D341Med (cell line): ENCODE results near the gene GPSM3.
"Not testable (repeated sequence)": the region's sequence is repeated elsewhere in the genome, so short reads cannot be mapped to it uniquely, and the experiment has no call there.

Experiments
- DNase-seq: peaks from one replicate; pipeline ENCODE4 v3.0.0; 2012; ENCODE audit warnings: low spot score

Gene GPSM3

GRCh38 chr6:32202186-32202585 lies 9.7 kb upstream of the GPSM3 start:
- DNase-seq, result no peak

GRCh38 chr6:32200711-32201475 lies 8.4 kb upstream of the GPSM3 start:
- no peak for DNase-seq

GRCh38 chr6:32198866-32199265 lies 6.4 kb upstream of the GPSM3 start:
- DNase-seq, result no peak

GRCh38 chr6:32198345-32198696 lies 5.9 kb upstream of the GPSM3 start:
- no peak for DNase-seq

GRCh38 chr6:32196682-32197616 lies 4.5 kb upstream of the GPSM3 start:
- DNase-seq, result no peak

- peak; percentile 69 for DNase-seq
Measured at GRCh38 chr6:32195902-32196681, 3.6 kb upstream of the GPSM3 start.

- DNase-seq, result peak; percentile 97
Measured at GRCh38 chr6:32195652-32195901, 3.1 kb upstream of the GPSM3 start.

GRCh38 chr6:32194825-32195651 lies 2.6 kb upstream of the GPSM3 start:
- no peak for DNase-seq

- no peak for DNase-seq
Measured at GRCh38 chr6:32194388-32194787, 1.9 kb upstream of the GPSM3 start.

GRCh38 chr6:32193096-32193495 lies 653 bp upstream of the GPSM3 start:
- DNase-seq, result not testable (repeated sequence)

- DNase-seq, result no peak
Measured at GRCh38 chr6:32191696-32192607, 491 bp downstream of the GPSM3 start.

- no peak for DNase-seq
Measured at GRCh38 chr6:32190911-32191677, 1.3 kb downstream of the GPSM3 start.

GRCh38 chr6:32190054-32190851 lies 2.2 kb downstream of the GPSM3 start, which contains the start of gene PBX2:
TSS of gene PBX2 (minus strand) at chr6:32190202. CDS start at chr6:32189915, 287 bp downstream.
- DNase-seq, result peak; percentile 78

GRCh38 chr6:32189742-32190053 lies 2.7 kb downstream of the GPSM3 start:
- DNase-seq, result no peak

- DNase-seq, result no peak
Measured at GRCh38 chr6:32189069-32189741, 3.2 kb downstream of the GPSM3 start.

- no peak for DNase-seq
Measured at GRCh38 chr6:32188381-32189068, 3.9 kb downstream of the GPSM3 start.

- DNase-seq, result not testable (repeated sequence)
Measured at GRCh38 chr6:32187725-32188380, 4.6 kb downstream of the GPSM3 start.
